ENCODE data around the gene NXPE2. TPM values are rescaled to one million over a fixed set of nuclear protein-coding genes. Genes with fewer than 3 reads are reported as not detected.

The NXPE2 gene
- total and polyA plus RNA-seq, 2 of the 8 experiments (the other 6 are each of a cell fraction or from before 2014, with no cell fraction given): not detected

GRCh38 chr11:114664641-114665040 lies 13.7 kb upstream of the NXPE2 start:
- Histone ChIP-seq H4K91ac (replicated peaks; ENCODE audit: insufficient read length, low read length) (no peak overlapping the region), H4K5ac (ENCODE audit: insufficient read length, low read depth, low read length) (no peak overlapping the region), H3K36me3 (ENCODE audit: control insufficient read depth in 2 of 4, insufficient read depth in 4 of 4, low read length in 3 of 4) (no peaks in the 10 kb centered on the region), H3K79me2 (ENCODE audit: control insufficient read depth in 1 of 2, insufficient read depth in 2 of 2, low read length in 2 of 2) (no peaks in the 10 kb centered on the region), H3K4me3 (ENCODE audit: extremely low read depth in 1 of 4, insufficient read depth in 2 of 4, low read depth in 3 of 4, low read length in 4 of 4) (no peak overlapping the region), H2BK20ac (ENCODE audit: low read length) (no peak overlapping the region), H2BK12ac (ENCODE audit: low read depth, low read length) (no peak overlapping the region), H3K23ac (ENCODE audit: insufficient read length) (no peak overlapping the region), H3K14ac (ENCODE audit: insufficient read length) (no peak overlapping the region), H3K27ac (ENCODE audit: low read depth, low read length) (no peak overlapping the region), H2BK15ac (ENCODE audit: low read length) (no peak overlapping the region), H3K4ac (replicated peaks; ENCODE audit: insufficient read length, low read depth, low read length) (no peak overlapping the region), H2BK5ac (ENCODE audit: low read depth, low read length) (no peak overlapping the region), H3K9me3 (ENCODE audit: insufficient read depth in 2 of 2, low read depth in 1 of 2, low read length in 1 of 2) (no peaks in the 10 kb centered on the region; a peak in 1 of 4 replicates), H2BK120ac (replicated peaks; ENCODE audit: low read depth, low read length) (no peak overlapping the region), H3K23me2 (ENCODE audit: low read depth, low read length) (no peaks in the 10 kb centered on the region), H3K56ac (replicated peaks; ENCODE audit: insufficient read length, low read depth, low read length) (no peak overlapping the region), H3K79me1 (ENCODE audit: low read depth, low read length) (no peaks in the 10 kb centered on the region), H3K4me1 (replicated peaks in 1 of 4; ENCODE audit: control insufficient read depth in 3 of 4, insufficient read depth in 4 of 4, low read length in 3 of 4) (no peaks in the 10 kb centered on the region), H3K4me2 (ENCODE audit: insufficient read depth in 1 of 2, low read depth in 2 of 2, low read length in 2 of 2) (no peak overlapping the region), H2AK5ac (ENCODE audit: low read depth, low read length) (no peak overlapping the region), H4K20me1 (replicated peaks in 1 of 2; ENCODE audit: control insufficient read depth in 1 of 2, insufficient read depth in 2 of 2, low read length in 2 of 2) (no peaks in the 10 kb centered on the region), H4K8ac (ENCODE audit: extremely low read depth, insufficient read depth, low read length) (no peak overlapping the region), H2AFZ (ENCODE audit: low read length) (no peak overlapping the region), H3K9ac (replicated peaks in 1 of 4; ENCODE audit: extremely low read depth in 1 of 4, low read depth in 3 of 4, low read length in 3 of 4) (no peak overlapping the region), H3K18ac (ENCODE audit: extremely low read depth, low read length) (no peak overlapping the region), H3K27me3 (replicated peaks in 1 of 4; ENCODE audit: control insufficient read depth in 3 of 4, extremely low read depth in 1 of 4, insufficient read depth in 3 of 4, low read length in 3 of 4) (no peaks in the 10 kb centered on the region)
- no peak for DNase-seq (ENCODE audit: low read depth in 1 of 2, low spot score in 2 of 2)
- ChIA-PET POLR2A (ENCODE audit: partially characterized antibody) (no interaction called here), CTCF (ENCODE audit: partially characterized antibody) (interaction anchor here (0.7 kb wide), 1 partner anchor 342 kb away, joined by 3 read pairs; no protein-coding TSS in a partner anchor)
- TF ChIP-seq MAFK (IDR thresholded peaks at IDR 0.05; ENCODE audit: low read depth, low read length) (no peak), CHD2 (IDR thresholded peaks at IDR 0.05; ENCODE audit: low read length) (no peak), GTF2F1 (IDR thresholded peaks at IDR 0.05; ENCODE audit: borderline replicate concordance, low read depth, low read length) (no peak), RFX5 (IDR thresholded peaks at IDR 0.05; ENCODE audit: borderline replicate concordance, low read depth, low read length) (no peak), TAF1 (IDR thresholded peaks at IDR 0.05; ENCODE audit: low read depth, low read length) (no peak), HDAC6 (IDR thresholded peaks at IDR 0.05; ENCODE audit: low read depth, low read length) (no peak)
- 80% methylated on average over 2 of the region's 2 CpGs; no CpG with 5 or more reads in 1 of the 2 experiments for WGBS, 2 experiments (ENCODE audit: extremely low coverage in 1 of 2, insufficient coverage in 1 of 2, insufficient read length in 1 of 2, insufficient replicate concordance in 2 of 2, low coverage in 1 of 2, low lambda C conversion rate in 2 of 2, missing lambda C conversion rate in 1 of 2)
- no peak for FAIRE-seq
